GM19324 (cell line): ENCODE measurements around the gene SUN2.

ENCODE experiments used
- ATAC-seq: cut with Tn5 transposase; IDR thresholded peaks from one replicate; pipeline ENCODE4 v1.9.1; 2021; ENCODE audit warnings: mild to moderate bottlenecking, moderate library complexity; ENCODE audit not compliant: unreplicated experiment, low FRiP score

SUN2 gene

GRCh38 chr22:38699784-38700183, 56.0 kb downstream of the SUN2 start:
- no peak for ATAC-seq

- no peak for ATAC-seq
Measured at GRCh38 chr22:38699143-38699542, 56.7 kb downstream of the SUN2 start.

- no peak for ATAC-seq
Measured at GRCh38 chr22:38698407-38699094, 57.2 kb downstream of the SUN2 start.

- ATAC-seq: no peak
Measured at GRCh38 chr22:38697425-38698089, 58.2 kb downstream of the SUN2 start.

- ATAC-seq: no peak
Measured at GRCh38 chr22:38696606-38697424, 59.0 kb downstream of the SUN2 start.

- ATAC-seq: no peak
Measured at GRCh38 chr22:38694940-38695339, 60.9 kb downstream of the SUN2 start.

- ATAC-seq: no peak
Measured at GRCh38 chr22:38694049-38694448, 61.7 kb downstream of the SUN2 start.

GRCh38 chr22:38689651-38690050, 66.1 kb downstream of the SUN2 start:
- ATAC-seq: no peak

- no peak for ATAC-seq
Measured at GRCh38 chr22:38685761-38686160, 70.0 kb downstream of the SUN2 start.

- ATAC-seq: no peak
Measured at GRCh38 chr22:38684895-38685294, 70.9 kb downstream of the SUN2 start.
